HG02759 (cell line): ENCODE results near the gene LENG9.

Experiments
- ATAC-seq: cut with Tn5 transposase; IDR thresholded peaks from one replicate; pipeline ENCODE4 v1.9.1; 2021; ENCODE audit warnings: mild to moderate bottlenecking, moderate library complexity; ENCODE audit not compliant: unreplicated experiment

LENG9 gene

DNA sequence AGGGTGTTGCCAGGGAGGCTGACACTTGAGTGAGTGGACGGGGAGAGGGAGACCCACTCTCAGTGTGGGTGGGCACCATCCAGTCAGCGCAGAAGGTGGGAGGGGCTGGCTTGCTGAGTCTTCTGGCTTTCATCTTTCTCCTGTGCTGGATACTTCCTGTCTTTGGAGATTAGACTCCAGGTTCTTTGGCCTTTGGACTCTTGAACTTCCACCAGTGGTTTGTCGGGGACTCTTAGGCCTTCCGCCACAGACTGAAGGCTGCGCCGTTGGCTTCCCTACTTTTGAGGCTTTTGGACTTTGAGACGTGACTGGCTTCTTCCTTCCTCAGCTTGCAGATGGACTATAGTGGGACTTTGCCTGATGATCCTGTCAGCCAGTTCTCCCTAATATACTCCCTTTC is 18.8 kb downstream of the LENG9 start:
- no peak for ATAC-seq

DNA sequence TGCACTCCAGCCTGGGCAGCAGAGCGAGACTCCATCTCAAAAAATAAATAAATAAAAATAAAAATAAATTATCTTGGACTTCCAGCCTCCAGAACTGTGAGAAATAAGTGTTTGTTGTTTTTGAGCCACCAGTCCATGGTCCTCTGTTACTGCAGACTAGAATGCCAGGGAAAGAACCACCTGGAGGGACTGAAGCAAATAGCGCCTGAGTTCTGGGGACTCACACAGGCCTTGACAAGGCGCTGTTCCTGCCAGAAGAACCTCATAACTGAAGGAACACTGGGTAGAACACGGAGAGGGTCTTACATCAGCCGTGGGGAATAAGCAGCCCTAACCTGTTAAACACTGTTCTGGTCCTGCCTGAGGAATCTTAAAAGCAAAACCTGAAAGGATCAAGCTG is 22.9 kb downstream of the LENG9 start:
- no peak for ATAC-seq

DNA sequence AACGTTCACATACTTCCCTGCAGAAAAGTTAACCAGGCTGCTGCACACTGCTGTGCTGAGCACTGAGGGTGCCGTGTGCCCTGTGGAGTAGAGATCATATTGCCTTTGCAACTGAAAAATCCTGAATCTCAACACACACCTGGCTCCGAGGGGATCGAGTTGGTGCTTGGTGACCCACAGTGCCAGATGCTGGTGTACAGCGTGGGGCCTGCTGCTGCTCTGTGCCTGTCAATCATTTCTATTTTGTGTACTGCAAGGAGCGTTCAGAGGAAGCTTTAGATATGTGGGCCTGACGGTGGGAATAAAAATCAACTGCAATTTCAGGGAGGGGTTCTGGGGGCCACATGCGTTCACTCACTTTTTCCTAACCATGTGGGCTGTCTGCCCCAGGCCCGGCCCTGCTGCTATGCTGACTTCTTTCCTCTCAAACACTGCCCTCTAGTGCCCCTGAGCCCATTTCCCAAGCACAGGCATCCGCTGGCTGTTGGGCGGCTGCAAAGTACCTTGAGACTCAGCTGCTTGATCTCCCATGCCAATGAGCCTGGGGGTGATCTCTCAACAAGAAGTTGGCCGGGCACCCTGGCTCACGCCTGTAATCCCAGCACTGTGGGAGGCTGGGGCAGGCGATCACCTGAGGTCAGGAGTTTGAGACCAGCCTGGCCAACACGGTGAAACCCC is 24.3 kb downstream of the LENG9 start:
- no peak for ATAC-seq

DNA sequence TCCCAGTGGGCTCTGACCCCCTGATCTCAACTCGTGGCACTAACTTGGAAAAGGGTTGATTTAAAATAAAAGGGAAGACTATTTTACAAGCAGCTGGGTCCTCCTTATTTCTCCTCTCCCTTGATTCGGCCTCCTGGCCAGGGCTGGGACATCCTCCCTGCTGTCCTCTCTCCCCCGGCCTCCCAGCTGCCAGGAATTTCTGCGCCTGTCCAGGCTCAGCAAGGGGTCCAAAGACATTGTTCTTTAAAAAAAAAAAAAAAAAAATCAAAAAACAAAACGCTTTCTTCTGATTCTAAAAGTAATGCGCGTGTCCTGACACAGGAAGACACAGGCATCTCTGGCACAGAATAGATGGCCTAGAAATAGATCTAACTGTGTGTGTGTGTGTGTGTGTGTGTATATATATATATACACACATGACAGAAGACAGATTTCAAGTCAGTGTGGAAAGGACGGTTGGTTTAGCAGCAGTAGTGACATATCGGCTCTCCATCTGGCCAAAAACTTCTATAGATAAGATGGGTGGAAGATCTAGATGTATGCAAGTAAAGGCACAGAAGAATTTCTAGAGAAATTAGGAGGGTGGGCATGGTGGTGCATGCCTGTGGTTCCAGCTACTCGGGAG is 26.8 kb downstream of the LENG9 start:
- no peak for ATAC-seq

GRCh38 chr19:54436031-54436523 is 27.5 kb downstream of the LENG9 start:
- ATAC-seq = no peak

DNA sequence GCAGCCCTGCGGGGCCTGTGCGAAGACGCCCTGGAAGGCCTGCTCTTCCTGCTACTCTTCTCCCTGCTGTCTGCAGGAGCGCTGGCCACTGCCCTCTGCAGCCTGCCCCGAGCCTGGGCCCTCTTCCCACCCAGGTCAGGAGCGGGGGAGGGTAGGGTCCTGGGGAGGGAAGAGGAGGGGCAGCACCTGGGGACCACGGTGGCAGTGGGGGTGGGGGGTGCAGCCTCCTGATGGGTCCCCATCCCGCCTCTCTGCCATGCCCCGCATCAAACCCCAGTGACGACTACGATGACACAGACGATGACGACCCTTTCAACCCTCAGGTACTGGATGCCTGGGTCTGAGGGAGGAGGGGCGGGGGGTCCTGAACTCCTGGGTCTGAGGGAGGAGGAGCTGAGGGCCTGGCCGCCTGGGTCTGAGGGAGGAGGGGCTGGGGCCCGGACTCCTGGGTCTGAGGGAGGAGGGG is 28.0 kb downstream of the LENG9 start:
- no peak for ATAC-seq

DNA sequence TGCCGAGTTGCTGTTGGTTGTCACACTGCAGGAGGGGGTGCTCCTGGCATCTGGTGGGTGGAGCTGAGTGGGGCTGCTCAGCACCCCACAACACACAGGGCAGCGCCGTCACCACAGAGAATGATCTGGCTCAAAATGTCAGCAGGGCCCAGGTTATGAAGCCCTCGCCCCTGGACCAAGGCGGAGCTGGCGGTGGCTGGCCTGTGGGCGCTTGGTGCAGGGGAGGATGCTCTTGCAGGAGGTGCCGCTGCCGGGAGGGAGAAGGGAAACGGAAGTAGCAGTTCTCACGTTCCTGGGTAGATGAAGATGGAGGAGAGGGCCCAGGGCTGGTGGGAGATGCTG is 28.7 kb downstream of the LENG9 start:
- no peak for ATAC-seq

GRCh38 chr19:54434112-54434872 is 29.3 kb downstream of the LENG9 start:
- no peak for ATAC-seq

DNA sequence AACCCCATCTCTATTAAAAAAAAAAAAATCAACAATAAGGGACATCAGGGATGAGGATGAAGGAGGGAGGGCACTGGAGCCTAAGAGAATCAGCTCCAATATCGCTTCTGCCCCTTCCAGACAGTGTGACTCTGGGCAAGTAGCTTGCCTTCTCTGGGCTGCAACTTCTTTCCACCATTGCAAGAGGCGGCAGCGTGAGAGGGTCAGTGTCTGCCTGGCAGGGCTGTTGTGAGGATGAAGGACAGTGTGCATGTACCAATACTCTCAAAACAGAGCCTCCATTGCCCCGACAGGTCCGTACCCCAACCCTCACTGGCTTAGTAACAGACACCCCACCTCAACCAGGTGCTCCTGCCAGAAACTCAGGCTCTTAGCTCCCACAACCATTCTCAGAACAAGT is 29.9 kb downstream of the LENG9 start:
- ATAC-seq = no peak

- ATAC-seq = no peak
Measured at GRCh38 chr19:54432144-54432738, 31.3 kb downstream of the LENG9 start.

DNA sequence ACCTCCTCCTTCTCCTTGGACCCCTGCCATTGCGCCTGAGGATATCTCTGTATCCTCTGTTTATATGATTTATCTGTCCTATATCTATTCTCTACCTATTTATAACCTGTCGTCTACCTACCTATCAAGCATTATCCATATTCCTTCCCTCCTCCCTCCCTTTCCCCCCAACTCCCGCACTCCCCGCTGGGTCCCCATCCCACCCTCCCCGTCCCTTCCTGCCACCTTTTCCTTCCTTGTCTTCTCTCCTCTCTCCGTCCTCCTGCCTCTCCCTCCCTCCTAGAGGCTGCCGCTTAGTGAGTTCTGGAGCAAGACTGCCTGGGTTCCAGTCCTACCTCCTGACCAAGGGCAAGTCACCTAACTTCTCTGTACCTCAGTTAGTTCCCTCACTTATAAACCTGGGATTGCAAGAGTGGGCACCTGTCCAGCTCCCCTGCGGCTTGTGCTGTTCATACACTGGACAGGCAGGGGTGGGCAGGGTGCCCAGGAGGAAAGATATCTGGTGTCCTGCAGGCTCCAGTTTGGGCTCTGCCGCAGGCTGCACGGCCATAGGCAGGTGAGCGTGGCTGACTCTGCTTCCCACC is 32.2 kb downstream of the LENG9 start:
- no peak for ATAC-seq

GRCh38 chr19:54430306-54431254 is 33.0 kb downstream of the LENG9 start:
- ATAC-seq = no peak

GRCh38 chr19:54429545-54430227 is 33.9 kb downstream of the LENG9 start:
- ATAC-seq = no peak

DNA sequence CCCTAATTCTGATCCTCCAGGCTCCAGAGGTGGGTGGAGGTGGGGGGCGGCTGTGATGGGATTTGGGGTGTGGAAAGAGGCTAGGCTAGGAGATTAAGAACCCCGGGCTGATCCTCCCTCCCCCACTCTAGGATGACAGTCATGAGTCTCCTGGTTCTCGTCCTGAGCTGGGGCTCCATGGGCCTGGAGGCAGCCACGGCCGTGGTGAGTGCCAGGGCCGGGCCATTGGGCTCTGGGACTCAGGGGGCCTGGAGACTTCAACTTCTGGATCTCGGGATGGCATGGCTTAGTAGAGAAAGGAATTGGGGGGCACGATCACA is 34.4 kb downstream of the LENG9 start:
- ATAC-seq = no peak

DNA sequence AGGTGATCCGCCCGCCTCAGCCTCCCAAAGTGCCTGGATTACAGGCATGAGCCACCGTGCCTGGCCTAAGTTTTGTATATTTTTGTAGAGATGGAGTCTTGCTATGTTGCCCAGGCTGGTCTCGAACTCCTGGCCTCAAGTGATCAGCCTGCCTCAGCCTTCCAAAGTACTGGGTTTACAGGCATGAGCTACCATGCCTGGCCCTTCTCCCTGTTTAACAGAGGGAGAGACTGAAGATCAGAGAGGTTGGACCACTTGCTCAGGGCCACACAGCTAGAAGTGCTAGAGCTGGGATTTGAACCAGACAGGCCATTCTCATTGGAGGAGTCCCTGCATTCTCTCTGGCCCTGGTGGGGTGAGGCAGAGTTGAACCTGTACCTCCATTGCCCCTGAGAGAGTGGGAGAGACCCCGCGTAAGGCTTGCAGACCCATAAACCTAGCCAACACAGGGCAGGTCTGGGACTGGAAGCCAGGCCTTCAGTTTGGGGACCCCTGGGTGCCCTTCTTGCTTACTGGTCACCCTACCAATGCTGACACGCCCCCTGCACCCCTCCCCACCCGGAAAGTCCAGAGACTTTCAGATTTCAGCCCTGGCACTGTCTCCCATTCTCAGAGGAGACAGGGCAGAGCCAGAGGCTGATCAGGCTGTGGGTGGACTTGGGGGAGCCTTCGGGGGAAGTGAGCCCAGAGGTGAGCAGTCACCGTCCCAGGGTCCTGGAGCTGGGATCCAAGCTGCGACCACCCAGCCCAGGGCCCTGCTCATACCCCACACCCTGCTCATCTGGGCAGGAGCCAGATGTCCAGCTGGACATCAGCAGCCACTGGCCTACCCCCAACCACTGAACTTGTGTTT is 35.0 kb downstream of the LENG9 start:
- no peak for ATAC-seq

DNA sequence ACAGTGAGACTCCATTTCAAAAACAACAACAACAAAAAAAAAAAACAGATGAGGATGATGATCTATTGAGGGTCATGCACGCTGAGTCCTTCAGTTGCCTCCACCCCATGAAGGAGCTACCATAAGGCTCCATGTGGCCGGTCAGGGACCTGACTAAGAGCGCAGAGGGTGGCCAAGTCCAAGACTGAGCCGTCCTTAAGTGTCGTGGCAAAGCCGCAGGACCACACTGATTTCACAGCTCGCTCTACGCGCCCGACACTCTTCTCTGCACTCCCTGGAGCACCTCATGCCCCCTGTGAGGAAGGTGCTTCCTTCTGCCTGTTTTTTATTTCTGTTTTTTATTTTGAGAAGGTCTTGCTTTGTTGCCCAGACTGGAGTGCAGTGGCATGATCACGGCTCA is 36.0 kb downstream of the LENG9 start:
- no peak for ATAC-seq

DNA sequence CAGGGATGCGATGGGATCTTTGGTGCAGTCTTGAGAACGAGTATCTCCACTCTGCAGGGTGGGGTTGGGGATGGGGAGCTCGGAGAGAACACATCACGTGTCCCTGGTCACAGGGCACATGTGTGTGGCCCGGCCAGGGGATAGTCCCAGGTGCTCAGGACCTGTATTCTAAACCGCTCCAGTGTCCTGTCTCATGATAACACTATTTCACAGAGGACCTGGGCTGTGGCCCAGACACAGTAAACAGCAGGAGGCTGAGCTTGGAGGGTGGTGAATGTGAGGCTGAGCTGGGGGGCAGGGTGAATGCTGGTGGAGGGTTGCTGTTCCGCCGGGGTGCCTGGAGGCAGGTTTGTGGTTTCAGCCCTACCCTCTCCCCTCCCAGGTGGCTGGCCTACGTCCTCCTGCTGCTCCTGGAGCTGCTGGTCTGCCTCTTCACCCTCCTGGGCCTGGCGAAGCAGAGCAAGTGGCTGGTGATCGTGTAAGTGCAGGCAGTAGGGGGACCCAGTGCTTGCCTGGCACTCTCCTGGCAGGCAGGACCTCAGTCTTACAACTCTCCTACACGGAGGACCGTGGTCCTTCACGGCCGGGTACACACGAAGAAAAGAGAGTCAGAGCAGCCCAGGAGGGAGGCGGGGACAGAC is 37.2 kb downstream of the LENG9 start:
- ATAC-seq = no peak

GRCh38 chr19:54425382-54425723 is 38.2 kb downstream of the LENG9 start:
- no peak for ATAC-seq
